Esophagus squamous epithelium (tissue), 4 donors: ENCODE measurements around the gene NAV2.

Experiments used
- CTCF ChIP-seq, 6 experiments: fragments of 450-650 bp in 4 of 6; fragments of 200-600 bp in 2 of 6; sonication (generic) in 2 of 6; IDR thresholded peaks; one replicate each; pipeline ENCODE4 v1.5.1; 2016 to 2019; ENCODE audit warnings: antibody characterized with exemption in 6 of 6, mild to moderate bottlenecking in 4 of 6, moderate library complexity in 4 of 6
- POLR2A ChIP-seq, 4 donors: fragments of 450-650 bp; IDR thresholded peaks; one replicate each; pipeline ENCODE4 v1.6.1; 2017; ENCODE audit warnings: antibody characterized with exemption in 4 of 4, mild to moderate bottlenecking in 4 of 4, moderate library complexity in 3 of 4

- TF ChIP-seq CTCF (IDR thresholded peaks at IDR 0.05): no peak
- TF ChIP-seq POLR2A (IDR thresholded peaks at IDR 0.05): no peak
Observed at GRCh38 chr11:19922689-19923035, 210.0 kb downstream of the NAV2 start.
